Activated naive CD8-positive, alpha-beta T cell treated with anti-CD3 and anti-CD28 coated beads, Interleukin-2, amount 10 ng/mL, durations not matched to agents 7 days and 5 days (primary cell): ENCODE results near the gene GPC6. TPM values are rescaled to one million over a fixed set of nuclear protein-coding genes. Genes with fewer than 3 reads are reported as not detected.

Experiments used
- ATAC-seq: fragments of 150-1000 bp; cut with Tn5 transposase; one replicate; pipeline ENCODE4 v1.10.0; 2021; ENCODE audit warnings: low read depth, moderate library complexity
- POLR2A ChIA-PET: fragments of 350-600 bp; sonication (Branson Sonifier 250); formaldehyde crosslinking; loops from one replicate; lab custom pipeline; 2021; ENCODE audit warnings: antibody characterized with exemption; lab: Charles Lee
- DNase-seq: peaks from one replicate; pipeline ENCODE4 v3.0.0; 2021
- H3K27ac Mint-ChIP-seq: one replicate; pipeline ENCODE4 v1.8.0; 2022; ENCODE audit warnings: mild to moderate bottlenecking, mixed read lengths
- H3K27me3 Mint-ChIP-seq: one replicate; pipeline ENCODE4 v1.8.0; 2022; ENCODE audit warnings: mild to moderate bottlenecking, moderate library complexity, mixed read lengths
- H3K36me3 Mint-ChIP-seq: one replicate; pipeline ENCODE4 v1.8.0; 2021; ENCODE audit warnings: mild to moderate bottlenecking, mixed read lengths
- H3K4me1 Mint-ChIP-seq: one replicate; pipeline ENCODE4 v1.8.0; 2021; ENCODE audit warnings: mixed read lengths
- H3K4me3 Mint-ChIP-seq: one replicate; pipeline ENCODE4 v1.8.0; 2022; ENCODE audit warnings: mild to moderate bottlenecking, moderate library complexity, mixed read lengths
- H3K9me3 Mint-ChIP-seq: one replicate; pipeline ENCODE4 v1.8.0; 2021; ENCODE audit warnings: mixed read lengths
- total RNA-seq, 2 experiments: library from RNA; stranded (reverse); gene quantifications; one replicate each; pipeline ENCODE4 v1.2.3, GENCODE V29; 2021

Gene GPC6
- total RNA-seq, 2 experiments from 2014 or later: not detected

- no peak for ATAC-seq
Observed at GRCh38 chr13:94246495-94246894, 1019.9 kb downstream of the GPC6 start.

GRCh38 chr13:94247890-94248289, 1021.3 kb downstream of the GPC6 start:
- Mint-ChIP-seq H3K4me1 (no peaks in the 10 kb centered on the region), H3K36me3 (no peaks in the 10 kb centered on the region), H3K27ac (no peak overlapping the region), H3K9me3 (peaks cover 4% of the 10 kb centered on the region), H3K27me3 (no peaks in the 10 kb centered on the region), H3K4me3 (no peak overlapping the region)
- DNase-seq: no peak
- ATAC-seq: no peak
- POLR2A ChIA-PET: no interaction called here

More at GRCh38 chr13:94246495-94246894, 1019.9 kb downstream of the GPC6 start:
- Mint-ChIP-seq H3K9me3 (peaks cover 4% of the 10 kb centered on the region), H3K27me3 (no peaks in the 10 kb centered on the region), H3K4me3 (no peak overlapping the region), H3K27ac (no peak overlapping the region), H3K4me1 (no peaks in the 10 kb centered on the region), H3K36me3 (no peaks in the 10 kb centered on the region)
- DNase-seq: no peak
- POLR2A ChIA-PET: no interaction called here

GRCh38 chr13:94248454-94249228, 1022.0 kb downstream of the GPC6 start:
- Mint-ChIP-seq H3K4me1 (no peaks in the 10 kb centered on the region), H3K27ac (no peak overlapping the region), H3K27me3 (no peaks in the 10 kb centered on the region), H3K4me3 (no peak overlapping the region), H3K9me3 (peaks cover 4% of the 10 kb centered on the region), H3K36me3 (no peaks in the 10 kb centered on the region)
- POLR2A ChIA-PET: no interaction called here
- DNase-seq: no peak
- ATAC-seq: no peak

- no peaks in the 10 kb centered on the region for H3K27me3 Mint-ChIP-seq
Observed at GRCh38 chr13:94249512-94249911, 1022.9 kb downstream of the GPC6 start.

GRCh38 chr13:94251831-94252608, 1025.4 kb downstream of the GPC6 start:
- no peak for DNase-seq
- ATAC-seq: no peak
- H3K27ac Mint-ChIP-seq: no peak overlapping the region
- POLR2A ChIA-PET: no interaction called here
- no peaks in the 10 kb centered on the region for H3K4me1 Mint-ChIP-seq
- H3K27me3 Mint-ChIP-seq: peaks cover 2% of the 10 kb centered on the region
- H3K9me3 Mint-ChIP-seq: peaks cover 3% of the 10 kb centered on the region
- no peak overlapping the region for H3K4me3 Mint-ChIP-seq
- no peaks in the 10 kb centered on the region for H3K36me3 Mint-ChIP-seq

More at GRCh38 chr13:94249512-94249911, 1022.9 kb downstream of the GPC6 start:
- no peaks in the 10 kb centered on the region for H3K36me3 Mint-ChIP-seq
- POLR2A ChIA-PET: no interaction called here
- H3K9me3 Mint-ChIP-seq: peaks cover 4% of the 10 kb centered on the region
- no peak overlapping the region for H3K27ac Mint-ChIP-seq
- H3K4me3 Mint-ChIP-seq: no peak overlapping the region
- ATAC-seq: no peak
- no peak for DNase-seq
- H3K4me1 Mint-ChIP-seq: no peaks in the 10 kb centered on the region

- no peak for DNase-seq
- peaks cover 1% of the 10 kb centered on the region for H3K9me3 Mint-ChIP-seq
- no peaks in the 10 kb centered on the region for H3K36me3 Mint-ChIP-seq
- H3K27me3 Mint-ChIP-seq: peaks cover 2% of the 10 kb centered on the region
- POLR2A ChIA-PET: no interaction called here
- no peaks in the 10 kb centered on the region for H3K4me1 Mint-ChIP-seq
- ATAC-seq: no peak
- H3K4me3 Mint-ChIP-seq: no peak overlapping the region
- no peak overlapping the region for H3K27ac Mint-ChIP-seq
Observed at GRCh38 chr13:94254737-94255136, 1028.1 kb downstream of the GPC6 start.

GRCh38 chr13:94256721-94257120, 1030.1 kb downstream of the GPC6 start:
- POLR2A ChIA-PET: no interaction called here
- Mint-ChIP-seq H3K36me3 (no peaks in the 10 kb centered on the region), H3K4me3 (no peak overlapping the region), H3K9me3 (no peaks in the 10 kb centered on the region), H3K27me3 (peaks cover 2% of the 10 kb centered on the region), H3K4me1 (no peaks in the 10 kb centered on the region), H3K27ac (no peak overlapping the region)
- DNase-seq: no peak
- ATAC-seq: no peak

GRCh38 chr13:94259984-94260383, 1033.4 kb downstream of the GPC6 start:
- H3K36me3 Mint-ChIP-seq: no peaks in the 10 kb centered on the region
- H3K27ac Mint-ChIP-seq: no peak overlapping the region
- H3K9me3 Mint-ChIP-seq: peaks cover 1% of the 10 kb centered on the region
- POLR2A ChIA-PET: no interaction called here
- no peak for ATAC-seq
- peaks cover 2% of the 10 kb centered on the region for H3K27me3 Mint-ChIP-seq
- no peak for DNase-seq
- no peaks in the 10 kb centered on the region for H3K4me1 Mint-ChIP-seq
- H3K4me3 Mint-ChIP-seq: no peak overlapping the region

GRCh38 chr13:94261163-94261562, 1034.6 kb downstream of the GPC6 start:
- Mint-ChIP-seq H3K36me3 (no peaks in the 10 kb centered on the region), H3K9me3 (peaks cover 1% of the 10 kb centered on the region), H3K4me1 (peaks cover 2% of the 10 kb centered on the region), H3K27me3 (no peaks in the 10 kb centered on the region), H3K4me3 (no peak overlapping the region), H3K27ac (no peak overlapping the region)
- DNase-seq (no peak), ATAC-seq (no peak)
- POLR2A ChIA-PET: no interaction called here

GRCh38 chr13:94263038-94263437, 1036.4 kb downstream of the GPC6 start:
- POLR2A ChIA-PET: no interaction called here
- Mint-ChIP-seq H3K4me1 (peaks cover 2% of the 10 kb centered on the region), H3K27ac (no peak overlapping the region), H3K4me3 (no peak overlapping the region), H3K36me3 (no peaks in the 10 kb centered on the region), H3K9me3 (peaks cover 1% of the 10 kb centered on the region), H3K27me3 (no peaks in the 10 kb centered on the region)
- DNase-seq (no peak), ATAC-seq (no peak)

GRCh38 chr13:94267581-94268366, 1041.2 kb downstream of the GPC6 start:
- Mint-ChIP-seq H3K36me3 (no peaks in the 10 kb centered on the region), H3K27me3 (no peaks in the 10 kb centered on the region), H3K9me3 (peaks cover 3% of the 10 kb centered on the region), H3K4me3 (no peak overlapping the region), H3K27ac (no peak overlapping the region), H3K4me1 (peaks cover 7% of the 10 kb centered on the region)
- ATAC-seq (no peak), DNase-seq (no peak)
- POLR2A ChIA-PET: no interaction called here

- Mint-ChIP-seq H3K4me3 (no peak overlapping the region), H3K9me3 (peaks cover 3% of the 10 kb centered on the region), H3K27me3 (no peaks in the 10 kb centered on the region), H3K27ac (no peak overlapping the region), H3K4me1 (peaks cover 7% of the 10 kb centered on the region), H3K36me3 (no peaks in the 10 kb centered on the region)
- POLR2A ChIA-PET: no interaction called here
- no peak for DNase-seq
- ATAC-seq: no peak
Observed at GRCh38 chr13:94268661-94269060, 1042.1 kb downstream of the GPC6 start.

- peaks cover 3% of the 10 kb centered on the region for H3K9me3 Mint-ChIP-seq
- ATAC-seq (no peak), DNase-seq (no peak)
- no peaks in the 10 kb centered on the region for H3K36me3 Mint-ChIP-seq
- H3K4me1 Mint-ChIP-seq: peaks cover 7% of the 10 kb centered on the region
- no peak overlapping the region for H3K4me3 Mint-ChIP-seq
- H3K27me3 Mint-ChIP-seq: no peaks in the 10 kb centered on the region
- no peak overlapping the region for H3K27ac Mint-ChIP-seq
- POLR2A ChIA-PET: no interaction called here
Observed at GRCh38 chr13:94269557-94269956, 1043.0 kb downstream of the GPC6 start.
